ENCODE results near the gene TPO. TPM values are rescaled to one million over a fixed set of nuclear protein-coding genes. Genes with fewer than 3 reads are reported as not detected.

Gene TPO
- total RNA-seq, 2 experiments from 2014 or later: not detected

DNA sequence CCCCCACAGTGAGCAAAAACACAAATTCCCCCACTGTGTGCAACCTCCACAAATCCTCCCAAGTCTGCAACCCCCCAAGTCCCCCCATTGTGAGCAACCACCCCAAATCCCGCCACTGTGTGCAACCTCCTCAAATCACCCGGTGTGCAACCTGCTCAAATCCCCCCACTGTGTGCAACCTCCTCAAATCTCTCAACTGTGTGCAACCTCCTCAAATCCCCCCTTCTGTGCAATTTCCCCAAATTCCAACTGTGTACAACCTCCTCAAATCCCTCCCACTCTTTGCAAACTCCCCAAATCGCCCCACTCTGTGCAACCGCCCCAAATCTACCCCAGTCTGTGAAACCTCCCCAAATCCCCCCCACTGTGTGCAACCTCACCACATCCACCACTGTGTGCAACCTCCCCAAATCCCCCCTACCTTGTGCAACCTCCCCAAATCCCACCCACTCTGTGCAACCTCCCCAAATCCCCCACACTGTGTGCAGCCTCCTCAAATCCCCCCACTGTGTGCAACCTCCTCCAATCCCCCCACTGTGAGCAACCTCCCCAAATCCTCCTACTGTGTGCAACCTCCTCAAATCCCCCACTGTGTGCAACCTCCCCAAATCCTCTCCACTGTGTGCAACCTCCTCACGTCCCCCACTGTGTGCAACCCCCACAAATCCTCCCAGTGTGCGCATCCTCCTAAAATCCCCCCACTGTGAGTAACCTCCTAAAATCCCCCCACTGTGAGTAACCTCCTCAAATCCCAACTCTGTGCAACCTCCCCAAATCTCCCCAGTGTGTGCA is 115.2 kb downstream of the TPO start:
- H3K27ac Mint-ChIP-seq: no peak overlapping the region
- no peak overlapping the region for H3K4me3 Mint-ChIP-seq
- H3K9me3 Mint-ChIP-seq (ENCODE audit: insufficient read depth): no peaks in the 10 kb centered on the region
- ATAC-seq (no peak), DNase-seq (no peak)
- ChIA-PET POLR2A (no interaction called here), CTCF (no interaction called here)
- no peaks in the 10 kb centered on the region for H3K27me3 Mint-ChIP-seq (ENCODE audit: low read depth)
- H3K4me1 Mint-ChIP-seq (ENCODE audit: low read depth): no peaks in the 10 kb centered on the region
- no peaks in the 10 kb centered on the region for H3K36me3 Mint-ChIP-seq (ENCODE audit: low read depth)

- ChIA-PET CTCF (no interaction called here), POLR2A (no interaction called here)
- Mint-ChIP-seq H3K4me1 (ENCODE audit: low read depth) (no peaks in the 10 kb centered on the region), H3K27ac (no peak overlapping the region), H3K27me3 (ENCODE audit: low read depth) (no peaks in the 10 kb centered on the region), H3K36me3 (ENCODE audit: low read depth) (no peaks in the 10 kb centered on the region), H3K9me3 (ENCODE audit: insufficient read depth) (no peaks in the 10 kb centered on the region), H3K4me3 (no peak overlapping the region)
- ATAC-seq (peak; percentile 57), DNase-seq (peak; percentile 48)
Measured at GRCh38 chr2:1538663-1539062, 125.4 kb downstream of the TPO start.

DNA sequence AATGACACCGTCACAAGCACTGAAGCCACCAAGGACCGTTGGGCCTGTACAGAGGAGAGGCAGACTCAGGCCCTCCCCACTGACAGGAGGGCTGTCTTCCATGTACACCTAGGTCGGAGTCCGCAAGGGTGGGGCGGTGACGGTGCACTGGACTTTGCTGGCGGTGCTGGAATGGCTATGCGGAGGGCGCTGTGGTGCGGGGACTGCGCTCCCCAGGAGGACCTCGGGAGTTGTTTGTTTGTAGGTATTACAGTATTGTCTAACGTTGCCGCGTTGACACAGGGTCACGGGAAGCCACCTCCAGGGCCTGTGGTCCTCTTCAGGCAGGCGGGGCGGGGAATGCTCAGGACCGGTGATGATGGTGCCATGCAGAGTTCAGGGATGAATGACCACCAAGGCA is 126.2 kb downstream of the TPO start:
- ATAC-seq (no peak), DNase-seq (no peak)
- Mint-ChIP-seq H3K36me3 (ENCODE audit: low read depth) (no peaks in the 10 kb centered on the region), H3K27me3 (ENCODE audit: low read depth) (no peaks in the 10 kb centered on the region), H3K4me3 (no peak overlapping the region), H3K4me1 (ENCODE audit: low read depth) (no peaks in the 10 kb centered on the region), H3K9me3 (ENCODE audit: insufficient read depth) (no peaks in the 10 kb centered on the region), H3K27ac (no peak overlapping the region)
- CTCF ChIA-PET: no interaction called here
- POLR2A ChIA-PET: no interaction called here

DNA sequence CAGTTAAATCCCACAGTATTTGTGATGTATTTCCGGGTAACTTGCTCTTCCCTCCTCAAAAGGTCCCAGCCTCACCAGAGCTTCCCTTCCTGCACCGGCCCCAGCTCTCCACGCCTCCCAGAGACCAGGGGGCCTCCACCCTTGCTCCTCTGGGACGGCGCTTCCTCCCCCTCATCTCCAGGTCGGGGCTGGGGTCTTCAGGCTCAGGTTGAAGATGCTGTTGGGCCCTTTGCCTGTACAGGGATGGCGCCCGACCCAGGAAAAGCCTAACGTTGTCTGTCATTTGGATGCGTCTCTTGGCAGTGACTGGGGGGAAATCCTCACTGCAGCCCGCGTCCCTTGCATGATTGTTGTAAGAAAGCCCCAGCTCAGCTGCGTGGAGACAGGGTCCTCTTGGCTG is 126.7 kb downstream of the TPO start:
- H3K27me3 Mint-ChIP-seq (ENCODE audit: low read depth): no peaks in the 10 kb centered on the region
- H3K36me3 Mint-ChIP-seq (ENCODE audit: low read depth): no peaks in the 10 kb centered on the region
- no peaks in the 10 kb centered on the region for H3K9me3 Mint-ChIP-seq (ENCODE audit: insufficient read depth)
- DNase-seq (no peak), ATAC-seq (no peak)
- POLR2A ChIA-PET: no interaction called here
- H3K4me3 Mint-ChIP-seq: no peak overlapping the region
- H3K4me1 Mint-ChIP-seq (ENCODE audit: low read depth): no peaks in the 10 kb centered on the region
- CTCF ChIA-PET: interaction anchor here (0.9 kb wide), 1 partner anchor 12 kb away, joined by 3 read pairs; no protein-coding TSS in a partner anchor
- no peak overlapping the region for H3K27ac Mint-ChIP-seq

- no peak overlapping the region for H3K27ac Mint-ChIP-seq
- DNase-seq (no peak), ATAC-seq (no peak)
- H3K4me1 Mint-ChIP-seq (ENCODE audit: low read depth): no peaks in the 10 kb centered on the region
- H3K36me3 Mint-ChIP-seq (ENCODE audit: low read depth): no peaks in the 10 kb centered on the region
- H3K4me3 Mint-ChIP-seq: no peak overlapping the region
- no peaks in the 10 kb centered on the region for H3K27me3 Mint-ChIP-seq (ENCODE audit: low read depth)
- no peaks in the 10 kb centered on the region for H3K9me3 Mint-ChIP-seq (ENCODE audit: insufficient read depth)
- ChIA-PET CTCF (interaction anchor here (0.9 kb wide), 1 partner anchor 11 kb away, joined by 3 read pairs; no protein-coding TSS in a partner anchor), POLR2A (no interaction called here)
Measured at GRCh38 chr2:1540481-1540880, 127.2 kb downstream of the TPO start.

- Mint-ChIP-seq H3K9me3 (ENCODE audit: insufficient read depth) (no peaks in the 10 kb centered on the region), H3K4me1 (ENCODE audit: low read depth) (peaks cover 5% of the 10 kb centered on the region), H3K36me3 (ENCODE audit: low read depth) (no peaks in the 10 kb centered on the region), H3K27ac (no peak overlapping the region), H3K4me3 (no peak overlapping the region), H3K27me3 (ENCODE audit: low read depth) (no peaks in the 10 kb centered on the region)
- CTCF ChIA-PET: interaction anchor here (0.9 kb wide), 1 partner anchor 10 kb away, joined by 3 read pairs; no protein-coding TSS in a partner anchor
- no peak for ATAC-seq
- no peak for DNase-seq
- POLR2A ChIA-PET: no interaction called here
Measured at GRCh38 chr2:1541040-1541439, 127.8 kb downstream of the TPO start.

- CTCF ChIA-PET: no interaction called here
- Mint-ChIP-seq H3K9me3 (ENCODE audit: insufficient read depth) (no peaks in the 10 kb centered on the region), H3K36me3 (ENCODE audit: low read depth) (no peaks in the 10 kb centered on the region), H3K4me1 (ENCODE audit: low read depth) (peaks cover 8% of the 10 kb centered on the region), H3K27me3 (ENCODE audit: low read depth) (no peaks in the 10 kb centered on the region), H3K27ac (no peak overlapping the region), H3K4me3 (no peak overlapping the region)
- ATAC-seq: no peak
- no peak for DNase-seq
- POLR2A ChIA-PET: no interaction called here
Measured at GRCh38 chr2:1541819-1542475, 128.7 kb downstream of the TPO start.

DNA sequence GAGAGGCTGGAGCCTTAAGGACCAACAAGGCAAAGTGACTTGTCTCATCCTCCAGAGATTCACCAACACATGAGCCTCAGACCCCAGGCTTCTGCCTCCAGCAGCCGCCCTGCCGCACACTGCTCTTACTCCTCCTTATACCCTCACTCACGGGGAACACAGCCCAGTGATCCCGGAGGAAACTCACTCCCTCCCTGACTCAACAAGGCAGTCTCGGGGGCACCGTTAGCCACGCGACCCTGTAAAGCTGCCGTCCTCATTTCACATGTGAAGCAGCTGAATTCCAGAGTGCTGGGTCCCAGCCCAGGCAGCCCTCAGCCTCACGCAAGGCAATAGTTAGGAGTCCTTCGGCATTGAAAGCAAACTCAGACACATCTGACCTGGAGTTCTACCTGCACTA is 129.7 kb downstream of the TPO start:
- Mint-ChIP-seq H3K4me1 (ENCODE audit: low read depth) (peaks cover 10% of the 10 kb centered on the region), H3K9me3 (ENCODE audit: insufficient read depth) (no peaks in the 10 kb centered on the region)
- DNase-seq: no peak

DNA sequence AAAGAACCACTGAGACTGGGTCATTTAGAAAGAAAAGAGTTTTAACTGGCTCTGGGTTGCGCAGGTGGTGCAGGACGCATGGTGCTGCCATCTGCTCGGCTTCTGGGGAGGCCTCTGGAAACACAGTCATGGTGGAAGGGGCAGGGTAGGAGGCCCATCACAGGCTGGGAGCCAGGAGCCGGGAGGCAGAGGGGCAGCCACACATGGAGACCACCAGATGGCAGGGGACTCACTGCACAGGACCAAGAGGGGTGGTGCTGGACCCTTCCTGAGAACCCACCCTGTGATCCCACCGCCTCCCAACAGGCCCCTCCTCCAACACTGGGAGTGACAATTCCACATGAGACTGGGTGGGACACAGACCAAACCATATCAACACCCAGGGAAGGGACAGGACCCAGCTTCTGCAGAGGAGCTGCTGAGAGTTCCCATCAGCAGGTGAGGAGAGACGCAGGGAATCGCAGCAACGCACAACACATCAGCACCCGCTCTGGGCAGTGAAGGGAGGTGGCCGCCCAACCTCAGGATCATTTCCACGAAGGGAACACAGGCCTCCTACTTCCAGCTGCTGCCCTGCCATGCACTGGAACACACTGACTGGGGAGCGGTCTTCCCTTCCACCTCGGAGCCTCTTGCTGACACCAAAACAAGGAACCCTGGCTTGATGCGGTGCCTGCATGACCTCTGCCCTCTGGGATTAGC is 130.7 kb downstream of the TPO start:
- Mint-ChIP-seq H3K4me1 (ENCODE audit: low read depth) (peaks cover 10% of the 10 kb centered on the region), H3K27ac (no peak overlapping the region), H3K9me3 (ENCODE audit: insufficient read depth) (no peaks in the 10 kb centered on the region), H3K4me3 (no peak overlapping the region), H3K27me3 (ENCODE audit: low read depth) (peaks cover 4% of the 10 kb centered on the region), H3K36me3 (ENCODE audit: low read depth) (no peaks in the 10 kb centered on the region)
- DNase-seq (no peak), ATAC-seq (no peak)
- POLR2A ChIA-PET: no interaction called here
- CTCF ChIA-PET: no interaction called here

More for the DNA sequence above, 129.7 kb downstream of the TPO start:
- no peak overlapping the region for H3K27ac Mint-ChIP-seq
- CTCF ChIA-PET: no interaction called here
- no peaks in the 10 kb centered on the region for H3K36me3 Mint-ChIP-seq (ENCODE audit: low read depth)
- H3K4me3 Mint-ChIP-seq: no peak overlapping the region
- POLR2A ChIA-PET: no interaction called here
- peaks cover 3% of the 10 kb centered on the region for H3K27me3 Mint-ChIP-seq (ENCODE audit: low read depth)
- no peak for ATAC-seq

- DNase-seq: no peak
- Mint-ChIP-seq H3K4me3 (no peak overlapping the region), H3K27me3 (ENCODE audit: low read depth) (peaks cover 4% of the 10 kb centered on the region), H3K9me3 (ENCODE audit: insufficient read depth) (no peaks in the 10 kb centered on the region), H3K4me1 (ENCODE audit: low read depth) (peaks cover 10% of the 10 kb centered on the region), H3K36me3 (ENCODE audit: low read depth) (no peaks in the 10 kb centered on the region), H3K27ac (no peak overlapping the region)
- ChIA-PET POLR2A (interaction anchor here (0.6 kb wide), 1 partner anchor 895 kb away, joined by 3 read pairs; no protein-coding TSS in a partner anchor), CTCF (interaction anchor here (0.6 to 1.1 kb wide), 2 partner anchors 590 to 829 kb away, joined by 3 read pairs; no protein-coding TSS in a partner anchor)
- ATAC-seq: no peak
Measured at GRCh38 chr2:1544478-1545069, 131.3 kb downstream of the TPO start.

GRCh38 chr2:1546023-1546591 is 132.8 kb downstream of the TPO start:
- DNase-seq (peak; percentile 44), ATAC-seq (no peak)
- H3K9me3 Mint-ChIP-seq (ENCODE audit: insufficient read depth): no peaks in the 10 kb centered on the region
- peaks cover 4% of the 10 kb centered on the region for H3K27me3 Mint-ChIP-seq (ENCODE audit: low read depth)
- no peaks in the 10 kb centered on the region for H3K36me3 Mint-ChIP-seq (ENCODE audit: low read depth)
- H3K27ac Mint-ChIP-seq: no peak overlapping the region
- ChIA-PET POLR2A (interaction anchor here (0.6 kb wide), 1 partner anchor 453 kb away, joined by 3 read pairs; no protein-coding TSS in a partner anchor), CTCF (interaction anchor here (0.6 to 0.8 kb wide), 4 partner anchors 112 to 839 kb away, joined by 3 to 5 read pairs (median 3); no protein-coding TSS in a partner anchor)
- no peak overlapping the region for H3K4me3 Mint-ChIP-seq
- peaks cover 13% of the 10 kb centered on the region for H3K4me1 Mint-ChIP-seq (ENCODE audit: low read depth)
